GM18868 (cell line): ENCODE measurements around the gene TRMT11.
"Not testable (repeated sequence)": the region's sequence is repeated elsewhere in the genome, so short reads cannot be mapped to it uniquely, and the experiment has no call there.

ENCODE experiments used
- ATAC-seq: cut with Tn5 transposase; IDR thresholded peaks from one replicate; pipeline ENCODE4 v1.9.1; 2021; ENCODE audit warnings: mild to moderate bottlenecking, moderate library complexity; ENCODE audit not compliant: unreplicated experiment

The TRMT11 gene

GRCh38 chr6:125956506-125957390 is 29.6 kb upstream of the TRMT11 start, which contains the start of gene HINT3:
TSS of gene HINT3 (plus strand) at chr6:125956770. CDS start at chr6:125956978, 208 bp downstream.
- peak; percentile 89 for ATAC-seq

- ATAC-seq, result no peak
Observed at GRCh38 chr6:125957391-125957693, 29.0 kb upstream of the TRMT11 start.

DNA sequence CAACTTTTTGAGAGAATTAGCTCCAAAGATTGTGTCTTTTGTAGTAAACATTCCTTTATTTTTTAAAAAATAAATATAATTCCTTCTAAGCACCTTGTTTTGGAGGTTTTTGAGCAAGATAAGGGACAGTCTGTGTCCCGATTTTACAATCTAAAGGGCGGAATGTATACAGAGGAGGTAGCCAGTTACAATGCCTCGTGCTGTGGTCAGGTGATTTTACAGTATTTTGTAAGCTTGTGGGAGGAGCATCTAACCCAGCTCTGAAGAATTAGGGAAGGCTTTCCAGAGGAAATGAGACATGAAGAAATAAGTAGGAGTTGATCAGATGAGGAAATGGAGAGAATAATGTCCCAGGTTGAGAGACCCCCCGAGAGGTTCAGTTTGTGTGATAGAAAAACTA is 28.5 kb upstream of the TRMT11 start:
- ATAC-seq, result peak; percentile 20

- no peak for ATAC-seq
Observed at GRCh38 chr6:125959041-125959440, 27.3 kb upstream of the TRMT11 start.

DNA sequence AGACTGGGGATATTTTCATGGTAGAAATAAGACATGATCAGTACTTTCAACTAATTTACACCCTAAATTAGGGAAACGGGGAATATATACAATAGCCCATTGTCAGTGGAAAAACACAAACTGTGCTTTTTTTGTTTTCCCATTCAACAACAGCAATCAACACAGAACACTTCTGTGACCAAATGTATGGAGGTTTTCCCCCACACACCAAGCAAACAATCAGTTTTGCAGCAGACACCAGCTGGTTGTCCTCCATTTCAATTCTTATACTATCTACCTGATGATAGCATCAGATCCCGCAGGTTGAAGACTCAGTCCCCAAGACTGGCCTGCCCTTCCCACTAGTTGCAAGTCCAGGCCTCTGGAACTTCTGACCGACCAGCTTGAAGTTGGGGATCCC is 25.2 kb upstream of the TRMT11 start:
- ATAC-seq, result no peak

GRCh38 chr6:125962900-125963497 is 23.3 kb upstream of the TRMT11 start:
- no peak for ATAC-seq

DNA sequence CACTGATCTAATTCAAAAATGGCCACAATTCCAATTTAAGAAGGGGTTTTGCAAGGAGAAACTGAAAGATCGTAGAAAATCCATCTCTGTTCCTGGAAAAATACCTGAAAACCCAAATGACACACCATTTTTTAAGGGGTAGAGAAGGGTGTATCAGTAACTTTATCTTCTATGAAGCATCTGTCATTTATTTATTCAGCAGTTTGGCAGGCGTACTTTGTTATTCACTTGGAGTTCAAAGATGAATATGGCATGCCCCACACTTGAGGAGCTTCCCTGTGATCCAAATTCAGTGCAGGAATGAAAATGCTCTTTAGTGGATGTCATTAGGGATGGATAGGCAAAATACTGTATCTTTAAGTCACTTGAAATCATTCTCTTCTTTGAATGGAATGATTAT is 22.5 kb upstream of the TRMT11 start:
- ATAC-seq, result no peak

GRCh38 chr6:125966569-125966968 is 19.8 kb upstream of the TRMT11 start:
- ATAC-seq, result no peak

- no peak for ATAC-seq
Observed at GRCh38 chr6:125968493-125968892, 17.8 kb upstream of the TRMT11 start.

DNA sequence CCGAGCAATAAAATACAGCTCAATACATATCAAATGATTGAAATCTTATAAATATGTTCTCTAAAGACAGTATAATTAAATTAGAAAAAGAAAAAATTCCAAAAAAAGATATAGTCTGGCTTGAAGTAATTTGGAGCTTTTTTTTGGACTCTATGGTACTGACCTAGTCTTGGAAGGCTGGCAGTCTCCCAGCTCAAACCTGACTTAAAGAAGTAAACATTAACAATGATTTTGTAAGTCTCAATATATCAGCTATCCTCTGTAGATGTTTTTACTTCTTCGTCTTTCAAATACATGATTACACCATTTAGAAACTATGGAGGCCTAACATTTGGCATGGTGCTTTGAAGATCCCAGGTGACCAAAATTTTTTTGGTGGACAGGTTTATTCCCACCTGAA is 15.6 kb upstream of the TRMT11 start:
- no peak for ATAC-seq

DNA sequence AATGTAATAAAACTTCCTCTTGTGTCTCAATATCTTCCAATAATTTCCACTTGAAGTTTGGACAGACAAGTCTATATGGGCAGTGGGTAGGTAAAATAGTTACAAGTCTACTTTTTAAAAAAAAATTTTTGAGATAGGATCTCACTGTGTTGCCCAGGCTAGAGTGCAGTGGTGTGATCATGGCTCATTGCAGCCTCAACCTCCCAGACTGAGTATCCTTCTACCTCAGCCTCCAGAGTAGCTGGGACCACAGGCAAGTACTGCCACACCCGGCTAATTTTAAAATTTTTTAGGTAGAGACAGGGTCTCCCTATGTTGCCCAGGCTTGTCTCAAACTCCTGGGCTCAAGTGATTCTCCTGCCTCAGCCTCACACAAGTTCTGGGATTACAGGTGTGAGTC is 13.9 kb upstream of the TRMT11 start:
- ATAC-seq, result not testable (repeated sequence)

GRCh38 chr6:125974214-125974866 is 12.0 kb upstream of the TRMT11 start:
- ATAC-seq, result peak; percentile 92

DNA sequence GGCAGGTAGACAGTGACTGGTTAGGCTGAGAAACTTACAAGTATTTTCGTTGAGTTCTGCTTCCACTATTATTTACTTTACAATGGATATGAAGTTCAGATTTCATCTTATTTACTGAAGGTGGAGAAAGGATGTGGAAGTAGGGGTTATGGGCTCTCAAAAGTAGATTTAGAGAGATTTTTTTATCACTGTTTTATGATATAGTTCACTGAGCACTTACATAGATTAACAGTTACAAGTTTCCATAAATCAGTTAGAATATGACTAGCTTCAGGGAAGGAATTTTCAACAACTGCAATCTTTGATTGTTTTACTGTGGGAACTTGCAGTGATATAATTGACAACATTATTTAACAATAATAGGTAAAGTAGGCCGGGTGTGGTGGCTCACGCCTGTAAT is 7.2 kb upstream of the TRMT11 start:
- ATAC-seq, result no peak

DNA sequence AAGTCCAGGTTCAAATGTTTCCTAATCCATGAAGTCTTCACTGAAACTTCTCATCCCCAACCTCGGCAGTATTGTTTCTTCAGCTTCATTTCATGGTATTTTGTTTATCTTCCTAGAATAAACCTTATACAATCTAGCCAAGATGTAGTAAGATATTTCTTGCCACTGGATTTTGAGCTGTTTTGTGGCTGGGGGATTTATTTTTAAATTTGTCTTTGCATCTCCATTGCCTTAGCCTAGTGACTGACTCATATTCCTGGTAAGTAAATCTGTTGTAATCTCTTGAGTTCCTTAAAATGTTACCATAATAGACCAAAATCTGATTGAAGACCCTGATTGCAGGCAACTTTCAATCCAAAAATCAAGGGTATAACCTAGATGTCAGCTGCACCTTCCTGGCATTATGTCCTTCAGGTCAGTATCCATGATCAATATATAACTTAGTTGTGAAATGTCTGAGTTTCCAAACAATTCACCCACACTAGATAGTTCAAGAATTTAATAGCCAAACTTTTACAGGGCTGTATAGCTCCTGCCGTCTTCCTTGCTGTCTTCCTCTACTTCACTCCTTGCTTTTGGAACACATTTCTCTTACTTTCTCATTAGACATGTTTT is 4.7 kb upstream of the TRMT11 start:
- ATAC-seq, result no peak

GRCh38 chr6:125983246-125983945 is 2.9 kb upstream of the TRMT11 start:
- ATAC-seq, result no peak

DNA sequence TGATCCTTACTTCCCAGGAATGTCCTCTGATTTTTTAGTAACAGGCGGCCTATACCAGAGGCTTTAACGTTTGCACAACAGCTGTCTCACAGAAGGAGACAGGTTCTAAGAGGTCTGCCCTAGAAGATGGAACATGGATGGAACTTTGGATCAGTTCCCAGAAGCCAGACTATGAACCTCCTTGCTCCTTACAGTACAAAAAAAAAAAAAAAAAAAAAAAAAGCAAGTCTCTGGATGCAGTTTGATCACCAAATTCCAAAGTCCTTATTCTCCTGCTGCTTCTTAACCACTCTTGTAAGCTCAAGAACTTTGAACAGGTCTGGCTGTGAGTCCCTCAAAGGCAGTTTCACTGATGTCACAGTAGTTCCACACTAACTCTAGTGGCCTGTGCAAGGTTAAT is 2.0 kb upstream of the TRMT11 start:
- ATAC-seq, result no peak

GRCh38 chr6:125985522-125985921 is 818 bp upstream of the TRMT11 start:
- no peak for ATAC-seq

DNA sequence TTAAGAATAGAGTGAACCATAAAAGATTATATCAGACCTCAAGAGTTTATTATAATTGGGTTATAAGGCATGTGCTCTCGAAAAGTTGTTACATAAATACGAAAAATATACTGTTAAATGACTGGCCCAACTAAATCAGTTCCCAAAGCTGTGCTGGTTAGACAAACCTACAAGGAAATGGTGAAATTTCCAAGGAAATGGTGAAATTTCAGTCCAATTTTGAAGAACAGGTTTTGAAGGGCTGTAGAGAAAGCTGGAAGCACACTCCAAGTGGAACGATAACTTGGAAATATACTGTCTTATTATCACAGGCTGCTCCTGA is 400 bp upstream of the TRMT11 start:
- ATAC-seq, result no peak

GRCh38 chr6:125987026-125987617 is 782 bp downstream of the TRMT11 start:
- ATAC-seq, result peak; percentile 3

GRCh38 chr6:125988280-125988679 is 1.9 kb downstream of the TRMT11 start:
- no peak for ATAC-seq

- ATAC-seq, result no peak
Observed at GRCh38 chr6:125989631-125990030, 3.3 kb downstream of the TRMT11 start.
